ENCODE results near the gene TNIK. TPM values are rescaled to one million over a fixed set of nuclear protein-coding genes. Genes with fewer than 3 reads are reported as not detected.

TNIK gene
- total RNA-seq, 2 donors from 2014 or later, result 5.6 to 47.1 TPM

GRCh38 chr3:171159024-171159821 is 301.0 kb downstream of the TNIK start:
- Histone ChIP-seq H3K9me3 (no peaks in the 10 kb centered on the region), H3K4me3 (no peak overlapping the region), H3K27me3 (replicated peaks; ENCODE audit: insufficient read depth) (no peaks in the 10 kb centered on the region), H3K4me1 (replicated peaks) (no peaks in the 10 kb centered on the region), H3K36me3 (no peaks in the 10 kb centered on the region), H3K27ac (no peak overlapping the region)
- intact Hi-C loops (cut with DNase I), result loop anchor here (10.0 kb wide), 1 partner anchor 406 kb away; no protein-coding TSS in a partner anchor
- WGBS, result 90% methylated on average over 20 of the region's 20 CpGs
- TF ChIP-seq CTCF (IDR thresholded peaks at IDR 0.05) (no peak), POLR2A (IDR thresholded peaks at IDR 0.05) (no peak), POLR2AphosphoS5 (IDR thresholded peaks at IDR 0.05) (no peak)
- no peak for DNase-seq (ENCODE audit: low spot score)

- intact Hi-C loops (cut with DNase I), result loop anchor here (10.0 kb wide), 1 partner anchor 407 kb away; no protein-coding TSS in a partner anchor
- DNase-seq (ENCODE audit: low spot score), result no peak
- H3K36me3 ChIP-seq, result no peaks in the 10 kb centered on the region
- TF ChIP-seq POLR2AphosphoS5 (IDR thresholded peaks at IDR 0.05) (no peak), POLR2A (IDR thresholded peaks at IDR 0.05) (no peak), CTCF (IDR thresholded peaks at IDR 0.05) (no peak)
- H3K9me3 ChIP-seq, result no peaks in the 10 kb centered on the region
- H3K4me1 ChIP-seq (replicated peaks), result no peaks in the 10 kb centered on the region
- WGBS, result 98% methylated on average over 3 of the region's 3 CpGs
- H3K4me3 ChIP-seq, result no peak overlapping the region
- no peaks in the 10 kb centered on the region for H3K27me3 ChIP-seq (replicated peaks; ENCODE audit: insufficient read depth)
- H3K27ac ChIP-seq, result no peak overlapping the region
These were observed 302.2 kb downstream of the TNIK start for GRCh38 chr3:171157980-171158379.

- Histone ChIP-seq H3K27me3 (replicated peaks; ENCODE audit: insufficient read depth) (no peaks in the 10 kb centered on the region), H3K27ac (no peak overlapping the region), H3K4me1 (replicated peaks) (no peaks in the 10 kb centered on the region), H3K4me3 (no peak overlapping the region), H3K36me3 (no peaks in the 10 kb centered on the region), H3K9me3 (no peaks in the 10 kb centered on the region)
- 67% methylated on average over 14 of the region's 14 CpGs for WGBS
- TF ChIP-seq POLR2A (IDR thresholded peaks at IDR 0.05) (no peak), CTCF (IDR thresholded peaks at IDR 0.05) (no peak), POLR2AphosphoS5 (IDR thresholded peaks at IDR 0.05) (no peak)
- no peak for DNase-seq (ENCODE audit: low spot score)
- intact Hi-C loops (cut with DNase I), result loop anchor here (10.0 kb wide), 1 partner anchor 408 kb away; no protein-coding TSS in a partner anchor
These were observed 302.9 kb downstream of the TNIK start for GRCh38 chr3:171157286-171157685.

GRCh38 chr3:171156401-171157010 is 303.7 kb downstream of the TNIK start:
- intact Hi-C loops (cut with DNase I), result loop anchor here (10.0 kb wide), 1 partner anchor 408 kb away; no protein-coding TSS in a partner anchor
- no peak for TF ChIP-seq CTCF (IDR thresholded peaks at IDR 0.05)
- Histone ChIP-seq H3K27me3 (replicated peaks; ENCODE audit: insufficient read depth) (no peaks in the 10 kb centered on the region), H3K36me3 (no peaks in the 10 kb centered on the region), H3K27ac (no peak overlapping the region), H3K4me1 (replicated peaks) (no peaks in the 10 kb centered on the region), H3K4me3 (no peak overlapping the region), H3K9me3 (no peaks in the 10 kb centered on the region)
- no peak for DNase-seq (ENCODE audit: low spot score)
- WGBS, result 75% methylated on average over 6 of the region's 6 CpGs

Measured in prostate gland (tissue), 2 donors.